ENCODE data around the gene NAP1L4.
A peak's percentile ranks its signal among the peaks of the same experiment; 100 is the strongest.

Gene NAP1L4

DNA sequence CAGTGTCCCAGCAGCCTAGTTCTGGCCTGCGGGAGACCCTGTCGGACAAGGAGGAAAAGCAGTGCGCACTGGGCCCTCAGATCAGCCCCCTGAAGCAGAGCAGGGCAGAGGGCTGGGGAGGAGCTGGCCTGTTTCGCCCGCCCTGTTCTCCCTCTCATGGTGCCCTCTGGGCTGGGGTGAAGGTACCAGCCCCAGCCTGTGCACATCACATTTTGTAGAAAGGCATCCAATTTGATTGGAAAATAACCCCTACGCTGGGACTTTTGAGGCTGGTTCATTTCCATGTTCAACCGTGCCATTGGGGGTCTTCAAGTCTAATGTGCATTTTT lies 832 bp upstream of the NAP1L4 start:
- DNase-seq (ENCODE audit: low read depth), result no peak

DNA sequence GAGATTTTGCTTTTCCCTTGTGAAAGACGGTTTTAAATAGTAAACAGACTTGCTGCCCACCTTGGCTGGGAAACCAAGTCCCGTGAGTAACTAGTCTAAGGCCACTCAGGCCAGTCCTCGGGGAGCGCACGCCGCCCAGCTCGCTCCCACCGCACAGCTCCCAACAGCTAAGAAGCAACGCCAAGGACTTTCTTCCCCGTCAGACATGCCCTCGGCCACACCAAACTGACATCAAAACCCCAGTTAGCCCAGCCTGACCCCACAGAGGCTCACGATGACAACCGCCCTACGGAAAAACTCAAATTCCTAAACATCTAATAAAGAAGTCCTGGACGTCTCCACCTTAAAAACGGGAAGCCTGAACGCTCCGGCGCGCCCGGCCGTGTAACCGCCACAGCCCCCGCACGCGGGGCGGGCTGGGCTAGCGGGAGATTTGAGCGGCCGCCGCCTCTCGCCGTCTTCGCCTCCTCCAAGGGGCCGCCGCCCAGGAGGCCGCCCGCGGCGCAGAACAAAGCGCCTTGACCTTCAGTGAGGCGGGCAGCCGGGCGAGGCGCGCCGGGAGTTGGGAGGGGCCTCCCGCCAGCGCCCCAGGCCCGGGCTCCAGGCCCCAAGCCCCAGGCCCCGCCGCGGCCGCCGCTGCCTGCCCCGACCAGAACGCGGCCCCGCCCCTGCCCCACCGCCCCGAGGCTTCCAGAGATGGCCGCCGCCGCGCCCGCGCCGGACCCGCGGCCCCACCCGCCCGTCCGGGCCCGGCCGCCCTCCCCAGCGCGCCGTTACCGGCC lies 486 bp downstream of the NAP1L4 start:
- peak; percentile 56 for DNase-seq (ENCODE audit: low read depth)

DNA sequence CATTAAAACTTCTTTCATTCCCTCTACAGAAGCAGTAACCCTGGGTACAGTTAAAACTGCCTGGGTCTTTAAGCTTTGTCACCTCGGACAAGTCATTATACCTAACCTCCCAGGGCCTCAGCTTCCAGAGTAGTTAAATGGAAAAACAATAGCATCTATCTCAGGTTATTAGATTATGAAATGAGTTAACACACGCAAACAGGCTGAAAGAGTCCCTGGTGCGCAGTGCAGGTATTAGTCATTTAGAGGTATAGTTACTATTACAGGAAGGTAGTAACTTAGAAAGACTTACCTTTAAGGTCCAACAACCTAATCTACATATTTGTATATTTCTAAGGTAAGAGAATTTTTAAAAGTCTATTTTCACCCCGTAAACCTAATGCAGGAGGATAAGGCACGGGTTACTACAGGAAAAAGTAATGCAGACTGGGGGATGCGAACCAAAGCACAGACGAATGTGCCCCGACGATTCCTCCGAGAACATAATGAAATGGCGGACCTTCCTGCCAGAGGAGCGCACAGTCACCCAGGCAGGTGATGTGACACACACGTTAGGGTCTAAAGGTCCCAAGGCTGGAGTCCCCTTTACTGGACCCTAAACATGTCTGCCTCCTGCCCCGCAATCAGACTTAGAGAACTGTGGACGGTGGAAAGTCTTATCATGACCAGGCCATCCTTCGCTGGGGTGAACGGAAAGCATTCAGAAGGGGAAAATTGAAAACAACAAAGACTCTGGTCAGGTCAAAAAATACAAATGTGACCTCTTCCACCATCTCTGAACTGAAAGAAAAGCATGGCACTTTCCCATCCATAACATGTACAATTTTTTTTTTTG lies 1.3 kb downstream of the NAP1L4 start:
- DNase-seq (ENCODE audit: low read depth), result peak; percentile 15

DNA sequence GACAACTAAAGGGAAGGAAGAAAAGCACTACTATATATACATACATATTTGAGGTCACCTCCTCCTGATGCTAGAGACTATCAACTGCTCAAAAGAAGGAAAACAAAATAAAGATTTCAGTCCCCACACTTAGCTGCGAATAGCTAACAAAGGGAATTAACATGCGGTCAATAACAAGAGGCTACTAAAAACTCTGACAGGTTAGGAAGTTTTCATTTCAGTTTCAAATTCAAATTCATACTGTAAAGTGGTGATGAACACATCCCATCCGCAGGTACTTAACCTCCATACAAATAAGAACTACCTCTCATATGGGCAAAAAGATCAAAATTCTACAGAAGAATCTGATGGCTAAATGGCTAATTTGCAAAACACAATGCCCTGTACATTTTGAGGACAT lies 2.6 kb downstream of the NAP1L4 start:
- no peak for DNase-seq (ENCODE audit: low read depth)

DNA sequence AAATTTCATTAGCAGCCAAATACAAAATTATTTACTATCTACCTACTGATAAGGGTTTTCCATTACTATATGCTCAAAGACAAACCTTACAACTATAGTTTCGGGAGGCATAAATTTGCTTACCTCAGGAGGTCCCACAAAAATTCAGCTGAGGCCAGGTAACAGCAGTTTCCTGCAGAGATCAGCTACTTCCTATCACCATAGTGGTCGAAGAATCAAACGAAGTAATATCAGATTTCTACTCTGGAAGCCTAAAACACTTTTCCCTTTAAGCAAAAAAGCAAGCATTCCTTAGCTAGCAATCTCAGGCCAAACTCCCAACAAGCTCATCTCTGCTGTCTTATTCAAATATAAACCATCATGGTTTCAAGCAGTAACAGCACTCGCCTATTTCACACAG lies 3.1 kb downstream of the NAP1L4 start:
- DNase-seq (ENCODE audit: low read depth), result peak; percentile 25

DNA sequence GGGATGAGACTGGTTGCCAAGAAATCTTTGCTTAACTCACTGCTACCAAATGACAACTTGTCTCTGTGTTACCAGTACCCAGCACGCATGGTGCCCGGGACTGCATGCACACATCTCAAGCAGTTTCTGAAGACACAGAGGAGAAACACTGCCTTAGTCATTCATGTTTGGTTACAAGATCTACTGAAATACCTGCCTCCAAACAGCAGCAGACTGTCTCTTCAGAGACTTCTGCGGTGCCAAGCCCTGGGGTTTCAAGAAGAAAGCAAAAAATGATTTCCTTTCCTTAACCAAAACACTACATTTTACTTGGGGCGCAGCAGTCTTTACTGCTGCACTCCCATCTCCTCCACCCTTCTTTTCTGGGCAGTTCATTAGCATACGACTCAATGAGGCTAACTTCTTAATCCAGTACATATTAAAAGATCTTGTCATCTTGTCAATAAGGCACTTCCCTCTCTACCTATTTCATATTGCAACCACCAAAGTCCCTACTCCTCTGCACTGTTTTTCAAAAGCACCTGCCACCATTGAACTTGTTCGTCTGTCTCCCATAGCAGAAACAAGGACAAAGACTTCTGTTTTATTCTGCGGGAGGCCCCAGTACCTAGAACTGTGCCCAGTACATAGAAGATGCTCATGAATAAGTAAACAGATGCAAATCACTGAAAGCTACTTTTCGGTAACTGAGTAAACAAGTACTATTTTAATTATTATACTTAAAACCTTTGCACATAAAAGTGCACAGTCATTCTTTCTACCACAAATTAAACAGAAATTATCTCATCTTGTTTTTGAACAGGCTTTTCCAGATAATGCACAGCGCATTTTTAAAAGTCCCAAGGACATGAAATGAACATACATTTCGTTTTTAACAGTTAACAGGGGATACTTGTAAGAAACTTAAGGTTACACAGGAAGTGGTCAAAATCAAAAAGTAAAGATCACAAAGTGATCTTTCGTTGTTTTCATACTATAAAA lies 4.0 kb downstream of the NAP1L4 start:
- DNase-seq (ENCODE audit: low read depth), result no peak

DNA sequence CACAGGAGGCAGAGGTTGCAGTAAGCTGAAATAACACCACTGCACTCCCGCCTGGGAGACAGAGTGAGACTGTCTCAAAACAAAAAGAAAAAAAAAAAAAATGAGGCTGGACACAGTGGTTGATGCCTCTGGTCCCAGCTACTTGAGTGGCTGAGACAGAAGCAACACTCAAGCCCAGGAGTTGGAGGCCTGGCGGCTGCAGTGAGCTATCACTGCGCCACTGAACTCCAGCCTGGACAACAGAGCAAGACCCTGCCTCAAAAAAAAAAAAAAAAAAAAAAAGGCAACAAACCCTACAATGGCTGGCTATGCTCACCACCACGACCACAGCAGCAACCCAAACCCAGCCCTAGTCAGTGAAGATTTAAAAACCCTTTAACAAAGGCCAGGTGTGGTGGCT lies 8.2 kb downstream of the NAP1L4 start:
- DNase-seq (ENCODE audit: low read depth), result no peak

DNA sequence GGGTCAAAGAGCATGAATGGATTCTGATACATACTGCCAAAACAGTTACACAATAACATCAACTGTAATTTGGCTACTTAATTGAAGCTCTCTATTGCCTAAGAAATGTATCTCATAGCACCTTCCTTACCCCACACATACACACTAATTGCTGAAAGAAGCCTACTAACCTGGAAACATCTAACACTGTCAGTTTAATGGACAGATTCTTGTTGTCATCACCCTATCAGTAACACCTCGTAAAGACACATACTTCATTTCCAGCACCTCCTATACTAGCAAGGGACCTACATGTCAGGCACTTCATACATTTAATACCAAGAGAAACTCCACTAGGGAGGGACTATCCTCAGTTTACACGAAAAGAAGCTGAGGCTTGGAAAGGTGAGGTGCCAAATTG lies 9.9 kb downstream of the NAP1L4 start:
- peak; percentile 38 for DNase-seq (ENCODE audit: low read depth)

DNA sequence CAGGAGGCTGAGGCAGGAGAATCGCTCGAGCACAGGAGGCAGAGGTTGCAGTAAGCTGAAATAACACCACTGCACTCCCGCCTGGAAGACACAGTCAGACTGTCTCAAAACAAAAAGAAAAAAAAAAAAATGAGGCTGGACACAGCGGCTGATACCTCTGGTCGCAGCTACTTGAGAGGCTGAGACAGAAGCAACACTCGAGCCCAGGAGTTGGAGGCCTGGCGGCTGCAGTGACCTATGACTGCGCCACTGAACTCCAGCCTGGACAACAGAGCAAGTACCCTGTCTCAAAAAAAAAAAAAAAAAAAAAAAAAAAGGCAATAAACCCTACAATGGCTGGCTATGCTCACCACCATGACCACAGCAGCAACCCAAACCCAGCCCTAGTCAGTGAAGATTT lies 11.0 kb downstream of the NAP1L4 start:
- DNase-seq (ENCODE audit: low read depth), result no peak

DNA sequence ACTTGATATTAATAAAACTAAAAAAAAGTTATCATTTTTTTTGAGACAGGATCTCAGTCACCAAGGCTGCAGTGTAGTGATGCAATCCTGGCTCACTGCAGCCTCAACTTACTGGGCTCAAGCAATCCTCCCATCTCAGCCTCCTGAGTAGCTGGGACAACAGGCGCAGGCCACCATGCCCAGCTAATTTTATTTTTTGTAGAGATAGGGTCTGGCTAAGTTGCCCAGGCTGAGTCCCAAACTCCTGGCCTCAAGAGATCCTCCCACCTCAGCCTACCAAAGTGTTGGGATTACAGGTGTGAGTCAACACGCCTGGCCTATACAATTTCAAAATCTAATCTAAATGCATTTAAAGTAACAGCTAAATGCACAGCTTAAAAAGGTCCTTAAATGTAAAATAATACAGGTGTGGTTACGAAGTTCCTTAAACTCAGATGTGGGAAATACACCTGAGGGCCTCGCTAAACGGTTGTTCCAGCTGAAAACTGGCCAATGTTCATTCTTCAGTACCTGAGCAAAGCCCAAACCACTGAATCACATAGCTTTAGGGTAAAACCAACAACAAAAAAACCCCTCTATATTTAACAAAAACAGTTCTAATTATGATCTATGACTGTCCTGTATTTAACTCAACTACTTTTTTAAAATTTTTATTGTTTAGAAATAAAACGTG lies 11.8 kb downstream of the NAP1L4 start:
- no peak for DNase-seq (ENCODE audit: low read depth)

DNA sequence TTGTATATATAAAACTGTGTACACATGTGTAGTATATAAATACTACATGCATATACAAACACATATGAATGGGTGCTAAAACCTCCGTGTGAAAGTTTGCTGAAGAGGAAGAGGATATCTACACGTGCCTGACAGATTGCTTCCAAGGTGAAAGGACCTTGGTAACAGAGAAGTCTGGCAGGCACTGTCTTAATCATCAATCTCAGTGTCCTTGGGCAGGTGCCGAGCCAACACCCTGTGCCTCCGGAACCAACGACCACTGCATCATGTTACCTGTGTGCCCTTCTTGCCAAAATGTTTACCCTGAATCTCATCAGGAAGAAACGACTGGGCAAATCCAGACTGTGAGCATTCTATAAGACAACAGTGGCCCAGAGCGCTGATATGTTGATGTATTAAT lies 15.0 kb downstream of the NAP1L4 start:
- DNase-seq (ENCODE audit: low read depth), result no peak

DNA sequence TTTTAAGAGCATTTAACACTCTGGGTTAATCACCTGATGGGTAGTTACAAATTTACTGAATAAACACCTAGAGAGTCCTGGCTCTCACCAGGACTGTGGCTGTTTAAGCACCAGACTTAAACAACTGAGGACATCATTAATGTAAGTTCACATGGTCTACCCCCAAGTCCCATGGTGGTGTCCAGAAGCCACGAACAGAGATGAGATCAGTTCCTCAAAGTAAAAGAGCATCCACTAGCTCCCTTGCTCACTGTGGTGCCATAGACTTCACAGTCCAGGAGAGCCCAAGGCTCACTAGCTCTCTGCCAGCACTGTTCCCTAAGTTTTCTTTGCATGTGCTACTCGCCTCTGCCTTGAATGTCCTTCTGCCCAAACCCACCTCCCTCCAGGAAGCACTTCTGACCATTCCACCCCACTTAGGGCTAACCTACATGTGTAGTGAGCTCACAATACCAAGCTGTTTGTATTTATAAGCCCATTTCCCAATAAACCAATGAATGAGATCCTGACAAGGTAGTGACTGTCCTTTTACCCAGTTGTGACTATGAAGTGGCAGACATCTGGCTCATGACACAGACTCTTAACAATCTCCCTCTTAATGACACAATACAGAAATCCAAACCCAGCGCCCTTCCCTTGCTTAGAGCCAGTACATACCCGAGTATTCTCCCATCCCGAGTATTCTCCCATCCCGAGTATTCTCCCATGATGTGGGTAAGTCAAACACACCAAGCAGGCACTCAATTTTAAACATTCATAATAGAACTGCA lies 15.7 kb downstream of the NAP1L4 start:
- DNase-seq (ENCODE audit: low read depth), result no peak

DNA sequence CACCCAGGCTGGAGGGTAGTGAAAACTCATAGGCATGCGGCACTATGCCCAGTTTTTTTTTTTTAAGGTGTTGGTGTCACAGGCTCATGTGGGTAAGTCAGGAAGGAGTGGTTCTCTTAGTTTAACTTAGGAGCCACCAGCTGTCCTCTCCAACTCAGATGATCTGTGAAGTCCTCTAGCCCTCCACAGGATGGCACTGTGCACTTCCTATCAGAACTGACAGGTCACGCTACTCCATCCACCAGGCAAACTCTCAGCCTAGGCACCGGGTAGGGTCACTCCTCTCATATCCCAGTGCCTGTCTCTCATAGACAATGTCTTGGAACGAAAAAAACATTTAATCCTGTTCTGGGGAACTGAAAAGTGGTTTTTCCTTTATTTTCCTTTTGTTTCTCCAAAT lies 16.5 kb downstream of the NAP1L4 start:
- peak; percentile 54 for DNase-seq (ENCODE audit: low read depth)

DNA sequence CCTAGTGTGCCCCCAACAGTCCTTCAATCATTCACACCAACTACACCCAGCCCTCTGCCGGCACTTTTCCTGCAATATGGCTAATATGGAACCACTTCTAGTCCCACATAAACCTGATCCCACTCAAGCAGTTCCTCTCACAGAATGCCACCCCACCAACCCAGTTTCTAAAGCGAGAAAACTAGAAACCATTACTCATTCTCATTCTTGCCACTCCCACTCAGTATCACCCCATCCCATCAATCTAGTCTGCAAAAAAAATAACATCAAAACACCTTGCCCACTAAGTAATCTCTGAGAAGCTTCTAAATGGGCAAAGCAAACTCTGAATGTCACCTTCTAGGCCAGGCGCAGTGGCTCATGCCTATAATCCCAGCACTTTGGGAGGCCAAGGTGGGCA lies 17.9 kb downstream of the NAP1L4 start:
- DNase-seq (ENCODE audit: low read depth), result no peak

DNA sequence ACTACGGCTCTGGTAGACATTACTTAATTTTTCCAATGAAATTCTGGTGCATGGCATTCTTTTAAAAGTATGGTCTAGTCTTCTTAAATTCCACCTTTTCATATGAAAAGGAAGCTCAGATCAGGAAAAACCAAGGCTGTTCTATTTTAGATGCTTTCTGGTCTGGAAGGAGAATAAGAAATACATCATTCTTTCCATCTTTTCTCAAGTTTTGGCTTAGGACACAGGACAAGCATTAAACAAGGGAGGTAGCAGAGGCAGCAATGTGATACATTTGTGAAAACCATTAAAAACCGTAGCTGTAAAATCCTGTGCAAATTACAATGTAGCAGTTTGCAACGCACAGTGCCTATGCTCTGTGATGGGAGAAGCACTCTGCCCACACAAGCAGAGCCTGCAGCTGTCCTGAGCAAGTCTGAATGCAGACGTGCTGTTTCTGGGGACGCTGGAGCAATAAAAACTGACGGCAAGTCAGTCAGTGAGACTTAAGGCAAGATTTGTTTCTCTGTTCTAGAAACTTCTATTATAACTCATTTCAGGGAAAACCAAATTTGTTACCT lies 23.7 kb downstream of the NAP1L4 start:
- DNase-seq (ENCODE audit: low read depth), result no peak

DNA sequence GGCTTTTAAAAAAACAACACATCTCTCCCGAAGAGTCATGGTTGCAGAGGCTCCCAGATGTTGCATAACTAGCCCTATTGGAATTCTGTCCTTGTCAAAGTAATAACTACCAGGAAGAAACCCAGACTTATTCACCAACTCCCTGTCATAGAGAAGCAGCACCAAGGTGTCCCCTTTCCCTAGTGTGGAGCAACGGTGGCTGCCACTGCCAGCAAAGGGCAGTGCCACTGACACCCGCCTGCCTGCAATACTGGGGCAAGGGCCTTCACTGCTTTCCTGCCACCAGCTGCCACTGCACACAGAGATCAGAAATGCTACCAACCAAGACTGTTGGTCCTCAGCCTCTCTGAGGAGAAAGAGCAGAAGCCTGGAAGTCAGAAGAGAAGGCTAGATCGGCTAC lies 27.3 kb downstream of the NAP1L4 start:
- DNase-seq (ENCODE audit: low read depth), result no peak

DNA sequence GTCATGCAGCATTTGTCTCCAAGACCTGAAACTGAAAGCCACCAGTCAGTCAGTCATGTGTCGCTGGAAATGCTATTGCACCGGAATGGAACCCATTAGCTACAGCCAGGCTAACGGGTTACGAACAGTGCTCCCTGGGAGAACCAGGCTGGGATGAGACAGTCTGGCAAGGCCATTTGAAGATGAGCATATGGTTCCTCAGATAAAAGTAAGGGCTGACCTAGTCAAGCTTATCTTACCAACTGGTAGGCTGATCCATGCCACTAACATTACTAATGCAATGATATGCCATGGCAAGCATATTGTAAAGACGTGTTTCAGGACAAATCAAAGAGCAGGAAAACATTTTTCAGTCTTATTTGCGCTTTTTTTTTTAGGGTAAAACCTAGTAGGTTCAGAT lies 28.4 kb downstream of the NAP1L4 start:
- DNase-seq (ENCODE audit: low read depth), result no peak

DNA sequence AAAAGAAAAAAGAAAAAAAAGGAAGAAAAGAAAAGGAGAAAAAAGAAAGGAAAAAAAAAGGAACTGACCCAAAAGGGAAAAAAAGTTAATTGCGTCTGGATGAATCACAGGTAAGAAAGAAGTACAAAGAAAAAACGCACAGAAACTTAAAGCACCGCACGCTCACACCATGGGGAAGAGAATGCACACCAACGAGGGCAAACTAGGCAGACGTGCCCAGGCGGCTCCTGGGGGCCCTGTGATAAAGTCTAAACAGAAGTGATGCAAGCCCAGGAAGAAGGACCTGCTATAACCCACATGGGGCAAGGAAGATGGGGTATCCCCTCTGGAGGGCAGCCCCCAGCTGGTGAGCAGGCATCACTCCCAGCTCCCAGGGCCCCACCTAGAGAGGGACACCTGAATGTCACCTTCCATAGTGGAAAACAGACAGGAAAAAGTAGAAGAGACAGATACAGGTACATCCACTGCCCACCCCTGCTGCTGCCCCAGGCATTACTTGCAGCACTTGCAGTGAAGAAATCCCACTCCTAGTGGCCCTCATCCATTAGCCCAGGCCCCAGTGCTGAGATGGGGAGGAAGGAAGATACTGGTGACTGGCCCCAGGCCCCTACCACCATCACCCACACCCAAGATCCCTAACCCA lies 28.9 kb downstream of the NAP1L4 start:
- DNase-seq (ENCODE audit: low read depth), result no peak

DNA sequence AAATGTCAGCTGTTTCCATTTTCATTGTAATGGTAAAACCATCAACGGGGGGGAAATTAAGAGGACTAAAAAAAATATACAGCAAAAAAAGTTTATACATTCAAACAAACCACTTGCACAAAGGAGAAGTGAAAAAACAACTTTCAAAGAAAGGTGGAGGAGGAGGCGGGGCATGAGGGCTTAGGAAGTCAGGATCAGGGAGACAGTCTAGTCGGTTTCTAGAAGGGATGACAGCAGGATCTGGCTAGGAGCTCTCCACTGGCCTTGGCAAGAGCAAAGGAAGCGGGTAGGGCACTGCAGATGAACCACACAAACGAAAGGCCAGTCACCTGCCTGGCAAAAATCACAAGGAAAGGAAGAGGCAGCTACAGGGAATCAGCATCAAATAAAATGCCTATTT lies 31.0 kb downstream of the NAP1L4 start:
- no peak for DNase-seq (ENCODE audit: low read depth)

DNA sequence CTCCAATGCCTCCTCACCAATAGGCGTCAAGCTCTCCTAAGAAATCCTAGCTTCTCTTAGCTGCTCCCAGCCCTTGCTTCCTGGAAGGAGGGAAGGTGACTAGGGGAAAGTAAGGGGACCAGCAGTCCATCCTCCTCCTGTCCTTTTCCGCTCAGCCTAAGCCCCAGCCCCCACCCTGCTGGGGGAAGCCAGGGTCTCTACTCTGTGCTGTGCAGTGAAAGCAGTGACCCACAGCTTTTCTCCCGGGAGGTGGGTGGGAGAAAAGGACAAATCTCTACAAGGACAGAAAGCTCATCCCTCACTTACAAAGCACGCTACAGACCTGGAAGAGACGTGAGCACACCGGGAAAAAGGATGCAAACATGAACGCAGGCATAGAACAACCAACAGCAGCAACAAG lies 32.0 kb downstream of the NAP1L4 start:
- DNase-seq (ENCODE audit: low read depth), result no peak

Data from EH (cell line).